ENCODE measurements around the gene KLRC2.

The KLRC2 gene

GRCh38 chr12:10395390-10395998 is 40.3 kb downstream of the KLRC2 start (continued):
- TF ChIP-seq SP7 (tag by site-specific recombination; IDR thresholded peaks at IDR 0.05) = 0 out of 2 replicates have a peak, but pooled peaks have one; percentile 31
- TF ChIP-seq ZNF121 (tag by site-specific recombination; IDR thresholded peaks at IDR 0.05) = no peak
- TF ChIP-seq GLIS1 (tag by site-specific recombination; IDR thresholded peaks at IDR 0.05) = peak; percentile 33; the same call in 1 of the 2 replicates
- peak; percentile 29; the same call in 1 of the 2 replicates for TF ChIP-seq REST (tag by site-specific recombination; IDR thresholded peaks at IDR 0.05)
- TF ChIP-seq BCL6B (tag by site-specific recombination; IDR thresholded peaks at IDR 0.05) = no peak
- TF ChIP-seq ZNF518A (tag by site-specific recombination; conservative IDR thresholded peaks at IDR 0.05; ENCODE audit: low read depth) = 0 out of 2 replicates have a peak, but pooled peaks have one; percentile 14
- no peak for TF ChIP-seq ZNF19 (tag by site-specific recombination; IDR thresholded peaks at IDR 0.05; ENCODE audit: low read depth)
- TF ChIP-seq ZNF37A (tag by site-specific recombination; IDR thresholded peaks at IDR 0.05) = no peak
- TF ChIP-seq ZNF114 (tag by site-specific recombination; IDR thresholded peaks at IDR 0.05) = no peak
- TF ChIP-seq ZNF335 (tag by site-specific recombination; conservative IDR thresholded peaks at IDR 0.05) = peak; percentile 34; the same call in 1 of the 2 replicates
- peak; percentile 64 for TF ChIP-seq ZNF580 (tag by site-specific recombination; IDR thresholded peaks at IDR 0.05)
- TF ChIP-seq ZNF10 (tag by site-specific recombination; IDR thresholded peaks at IDR 0.05) = 0 out of 2 replicates have a peak, but pooled peaks have one; percentile 9
- TF ChIP-seq PRDM2 (tag by site-specific recombination; IDR thresholded peaks at IDR 0.05; ENCODE audit: borderline replicate concordance) = no peak
- no peak for TF ChIP-seq ZNF747 (tag by site-specific recombination; IDR thresholded peaks at IDR 0.05)
- no peak for TF ChIP-seq YY2 (tag by site-specific recombination; IDR thresholded peaks at IDR 0.05)
- TF ChIP-seq ZIC2 (tag by site-specific recombination; IDR thresholded peaks at IDR 0.05) = peak; percentile 46; the same call in 1 of the 2 replicates
- TF ChIP-seq AEBP2 (tag by site-specific recombination; IDR thresholded peaks at IDR 0.05; ENCODE audit: borderline replicate concordance) = no peak
